Skeletal muscle tissue (tissue), 4 donors: ENCODE measurements around the gene COA1. TPM values are rescaled to one million over a fixed set of nuclear protein-coding genes. Genes with fewer than 3 reads are reported as not detected.
"Not testable (repeated sequence)": the region's sequence is repeated elsewhere in the genome, so short reads cannot be mapped to it uniquely, and the experiment has no call there.

Experiments used
- H3K27ac ChIP-seq: one replicate; pipeline ENCODE4 v1.7.0; 2013; ENCODE audit warnings: mild to moderate bottlenecking, low read depth, low read length, inconsistent platforms
- H3K27me3 ChIP-seq, 3 donors: one replicate each; pipeline ENCODE4 v1.7.0; 2013; ENCODE audit warnings: low read length in 3 of 3; ENCODE audit not compliant: control insufficient read depth in 3 of 3, insufficient read depth in 3 of 3
- H3K36me3 ChIP-seq, 3 donors: one replicate each; pipeline ENCODE4 v1.7.0; 2013; ENCODE audit warnings: low read length in 3 of 3; ENCODE audit not compliant: control insufficient read depth in 3 of 3, insufficient read depth in 3 of 3
- H3K4me1 ChIP-seq, 3 donors: one replicate each; pipeline ENCODE4 v1.7.0; 2013; ENCODE audit warnings: low read length in 3 of 3, mild to moderate bottlenecking in 3 of 3; ENCODE audit not compliant: control insufficient read depth in 3 of 3, insufficient read depth in 3 of 3
- H3K4me3 ChIP-seq, 3 donors: one replicate each; pipeline ENCODE4 v1.7.0; 2013; ENCODE audit warnings: low read length in 3 of 3
- H3K9ac ChIP-seq, 3 donors: one replicate each; pipeline ENCODE4 v1.7.0; 2013; ENCODE audit warnings: low read length in 3 of 3, mild to moderate bottlenecking in 3 of 3, moderate library complexity in 2 of 3, low read depth in 1 of 3
- H3K9me3 ChIP-seq, 3 donors: one replicate each; pipeline ENCODE4 v1.7.0; 2013; ENCODE audit warnings: low read length in 3 of 3; ENCODE audit not compliant: control insufficient read depth in 3 of 3
- total RNA-seq: library from RNA; depleted of rRNA; stranded (reverse); fragments of >200 nt; gene quantifications from one replicate; pipeline ENCODE4 v1.2.3, GENCODE V29; 2014
- donor health status: Osteomylitis.

COA1 gene
- total RNA-seq, 1 donor from 2014 or later = 57.9 TPM

GRCh38 chr7:43750016-43750887, 20.9 kb upstream of the COA1 start:
- H3K9me3 ChIP-seq = no peaks in the 10 kb centered on the region
- H3K9ac ChIP-seq = peak overlapping the region in 2 of 3 donors; percentile 38 to 50
- H3K27me3 ChIP-seq = no peaks in the 10 kb centered on the region
- peak overlapping the region; percentile 23 to 57 (median 56) for H3K4me3 ChIP-seq
- no peak overlapping the region for H3K27ac ChIP-seq
- no peaks in the 10 kb centered on the region for H3K36me3 ChIP-seq
- H3K4me1 ChIP-seq = peaks cover 9 to 11% (median 10%) of the 10 kb centered on the region in 3 donors

- H3K27me3 ChIP-seq = no peaks in the 10 kb centered on the region
- H3K9ac ChIP-seq = no peak overlapping the region
- peak overlapping the region in 1 of 3 donors; percentile 23 for H3K4me3 ChIP-seq
- no peak overlapping the region for H3K27ac ChIP-seq
- H3K36me3 ChIP-seq = no peaks in the 10 kb centered on the region
- no peaks in the 10 kb centered on the region for H3K9me3 ChIP-seq
- peaks cover 9 to 11% (median 10%) of the 10 kb centered on the region in 3 donors for H3K4me1 ChIP-seq
These were observed 20.1 kb upstream of the COA1 start for GRCh38 chr7:43749383-43749940.

GRCh38 chr7:43747328-43748105, 18.2 kb upstream of the COA1 start:
- no peaks in the 10 kb centered on the region for H3K27me3 ChIP-seq
- no peak overlapping the region for H3K4me3 ChIP-seq
- no peak overlapping the region for H3K27ac ChIP-seq
- peaks cover 9 to 11% (median 10%) of the 10 kb centered on the region in 3 donors for H3K4me1 ChIP-seq
- H3K36me3 ChIP-seq = no peaks in the 10 kb centered on the region
- H3K9me3 ChIP-seq = no peaks in the 10 kb centered on the region
- no peak overlapping the region for H3K9ac ChIP-seq

- Histone ChIP-seq H3K4me1 (no peaks in the 10 kb centered on the region), H3K27me3 (no peaks in the 10 kb centered on the region), H3K9ac (no peak overlapping the region), H3K4me3 (no peak overlapping the region), H3K36me3 (no peaks in the 10 kb centered on the region), H3K9me3 (no peaks in the 10 kb centered on the region), H3K27ac (no peak overlapping the region)
These were observed 13.4 kb upstream of the COA1 start for GRCh38 chr7:43742692-43743091.

GRCh38 chr7:43737467-43738127, 8.3 kb upstream of the COA1 start:
- Histone ChIP-seq H3K4me3 (no peak overlapping the region), H3K27me3 (no peaks in the 10 kb centered on the region)

GRCh38 chr7:43735802-43736603, 6.7 kb upstream of the COA1 start:
- Histone ChIP-seq H3K4me1 (no peaks in the 10 kb centered on the region), H3K27me3 (no peaks in the 10 kb centered on the region), H3K36me3 (no peaks in the 10 kb centered on the region), H3K4me3 (no peak overlapping the region), H3K9me3 (no peaks in the 10 kb centered on the region), H3K27ac (no peak overlapping the region), H3K9ac (no peak overlapping the region)

More at GRCh38 chr7:43737467-43738127, 8.3 kb upstream of the COA1 start:
- Histone ChIP-seq H3K27ac (no peak overlapping the region), H3K4me1 (no peaks in the 10 kb centered on the region), H3K9ac (no peak overlapping the region), H3K36me3 (no peaks in the 10 kb centered on the region), H3K9me3 (no peaks in the 10 kb centered on the region)

GRCh38 chr7:43735403-43735801, 6.1 kb upstream of the COA1 start:
- Histone ChIP-seq H3K36me3 (no peaks in the 10 kb centered on the region), H3K4me1 (no peaks in the 10 kb centered on the region), H3K27me3 (no peaks in the 10 kb centered on the region), H3K4me3 (no peak overlapping the region), H3K9ac (no peak overlapping the region), H3K27ac (no peak overlapping the region), H3K9me3 (no peaks in the 10 kb centered on the region)

GRCh38 chr7:43734575-43735332, 5.4 kb upstream of the COA1 start:
- not testable (repeated sequence) for H3K27ac ChIP-seq, H3K9ac ChIP-seq, H3K36me3 ChIP-seq, H3K4me3 ChIP-seq, H3K27me3 ChIP-seq, H3K4me1 ChIP-seq, H3K9me3 ChIP-seq

GRCh38 chr7:43731494-43731893, 2.2 kb upstream of the COA1 start:
- not testable (repeated sequence) for H3K27ac ChIP-seq, H3K27me3 ChIP-seq, H3K9me3 ChIP-seq, H3K4me1 ChIP-seq, H3K36me3 ChIP-seq, H3K9ac ChIP-seq, H3K4me3 ChIP-seq
